Uterus (tissue), 2 donors: ENCODE measurements around the gene MRPS24.

Experiments
- CTCF ChIP-seq, 4 experiments: fragments of 200-600 bp in 2 of 4; fragments of 450-650 bp in 2 of 4; sonication (generic) in 2 of 4; IDR thresholded peaks; one replicate each; pipeline ENCODE4 v1.5.1; 2016 to 2019; ENCODE audit warnings: antibody characterized with exemption in 4 of 4, mild to moderate bottlenecking in 2 of 4, moderate library complexity in 1 of 4
- POLR2A ChIP-seq, 2 donors: fragments of 450-650 bp; IDR thresholded peaks; one replicate each; pipeline ENCODE4 v1.6.1; 2016; ENCODE audit warnings: antibody characterized with exemption in 2 of 2, mild to moderate bottlenecking in 1 of 2, moderate library complexity in 1 of 2

- no peak for TF ChIP-seq POLR2A (IDR thresholded peaks at IDR 0.05)
- no peak for TF ChIP-seq CTCF (IDR thresholded peaks at IDR 0.05)
These were observed 8.9 kb upstream of the MRPS24 start for GRCh38 chr7:43877968-43878864.
